Measurements from ENCODE around the gene ACTL8.
A peak's percentile ranks its signal among the peaks of the same experiment; 100 is the strongest.

The ACTL8 gene

GRCh38 chr1:17752356-17752755, 2.8 kb upstream of the ACTL8 start:
- H3K4me3 ChIP-seq (ENCODE audit: low read depth, low read length) = no peak overlapping the region
- no peak for TF ChIP-seq CTCF (conservative IDR thresholded peaks at IDR 0.05; ENCODE audit: low read depth, low read length)
- DNase-seq (ENCODE audit: low read depth) = no peak

GRCh38 chr1:17757426-17757825, 2.3 kb downstream of the ACTL8 start:
- DNase-seq (ENCODE audit: low read depth) = no peak
- TF ChIP-seq CTCF (conservative IDR thresholded peaks at IDR 0.05; ENCODE audit: low read depth, low read length) = no peak
- H3K4me3 ChIP-seq (ENCODE audit: low read depth, low read length) = no peak overlapping the region

GRCh38 chr1:17759114-17759513, 4.0 kb downstream of the ACTL8 start:
- H3K4me3 ChIP-seq (ENCODE audit: low read depth, low read length) = no peak overlapping the region
- peak; percentile 34 for TF ChIP-seq CTCF (conservative IDR thresholded peaks at IDR 0.05; ENCODE audit: low read depth, low read length)
- no peak for DNase-seq (ENCODE audit: low read depth)

- no peak for TF ChIP-seq CTCF (conservative IDR thresholded peaks at IDR 0.05; ENCODE audit: low read depth, low read length)
- no peak overlapping the region for H3K4me3 ChIP-seq (ENCODE audit: low read depth, low read length)
- DNase-seq (ENCODE audit: low read depth) = no peak
Measured at GRCh38 chr1:17762313-17762712, 7.2 kb downstream of the ACTL8 start.

GRCh38 chr1:17763417-17763816, 8.3 kb downstream of the ACTL8 start:
- DNase-seq (ENCODE audit: low read depth) = no peak
- TF ChIP-seq CTCF (conservative IDR thresholded peaks at IDR 0.05; ENCODE audit: low read depth, low read length) = no peak
- H3K4me3 ChIP-seq (ENCODE audit: low read depth, low read length) = no peak overlapping the region

- peak; percentile 18 for DNase-seq (ENCODE audit: low read depth)
- no peak overlapping the region for H3K4me3 ChIP-seq (ENCODE audit: low read depth, low read length)
- TF ChIP-seq CTCF (conservative IDR thresholded peaks at IDR 0.05; ENCODE audit: low read depth, low read length) = no peak
Measured at GRCh38 chr1:17763995-17764394, 8.9 kb downstream of the ACTL8 start.

- DNase-seq (ENCODE audit: low read depth) = no peak
- no peak overlapping the region for H3K4me3 ChIP-seq (ENCODE audit: low read depth, low read length)
- no peak for TF ChIP-seq CTCF (conservative IDR thresholded peaks at IDR 0.05; ENCODE audit: low read depth, low read length)
Measured at GRCh38 chr1:17764591-17764990, 9.5 kb downstream of the ACTL8 start.
